ENCODE results near the gene GPR4.
A peak's percentile ranks its signal among the peaks of the same experiment; 100 is the strongest.
"Not testable (repeated sequence)": the region's sequence is repeated elsewhere in the genome, so short reads cannot be mapped to it uniquely, and the experiment has no call there.

Gene GPR4

GRCh38 chr19:45601524-45602374, at the start of gene GPR4:
Gene GPR4, minus strand, starts transcription at chr19:45602212. Its CDS starts 10,346 bp downstream, at chr19:45591866.
- DNase-seq = no peak

GRCh38 chr19:45650722-45651121, 48.7 kb upstream of the GPR4 start:
- no peak for DNase-seq

GRCh38 chr19:45646345-45646698, 44.3 kb upstream of the GPR4 start:
- DNase-seq = no peak

GRCh38 chr19:45645631-45646344, 43.8 kb upstream of the GPR4 start:
- peak; percentile 87 for DNase-seq

- DNase-seq = no peak
Measured at GRCh38 chr19:45645068-45645630, 43.1 kb upstream of the GPR4 start.

GRCh38 chr19:45643927-45644771, 42.1 kb upstream of the GPR4 start:
- no peak for DNase-seq

GRCh38 chr19:45643024-45643926, 41.3 kb upstream of the GPR4 start:
- peak; percentile 99 for DNase-seq

- peak; percentile 95 for DNase-seq
Measured at GRCh38 chr19:45641274-45642105, 39.5 kb upstream of the GPR4 start.

GRCh38 chr19:45640849-45641273, 38.8 kb upstream of the GPR4 start:
- peak; percentile 87 for DNase-seq

GRCh38 chr19:45638930-45639729, 37.1 kb upstream of the GPR4 start, which contains the start of gene EML2:
Gene EML2, minus strand, starts transcription at chr19:45639397. Its CDS starts 21 bp downstream, at chr19:45639376.
- DNase-seq = peak; percentile 72

GRCh38 chr19:45637890-45638667, 36.1 kb upstream of the GPR4 start:
- DNase-seq = no peak

GRCh38 chr19:45636902-45637301, 34.9 kb upstream of the GPR4 start:
- no peak for DNase-seq

- DNase-seq = no peak
Measured at GRCh38 chr19:45636275-45636674, 34.3 kb upstream of the GPR4 start.

GRCh38 chr19:45632468-45633196, 30.6 kb upstream of the GPR4 start:
- peak; percentile 81 for DNase-seq

GRCh38 chr19:45630463-45630862, 28.5 kb upstream of the GPR4 start:
- DNase-seq = no peak

- no peak for DNase-seq
Measured at GRCh38 chr19:45629704-45630103, 27.7 kb upstream of the GPR4 start.

GRCh38 chr19:45628219-45628618, 26.2 kb upstream of the GPR4 start:
- not testable (repeated sequence) for DNase-seq

- no peak for DNase-seq
Measured at GRCh38 chr19:45623984-45624383, 22.0 kb upstream of the GPR4 start.

Measured in stimulated activated CD8-positive, alpha-beta memory T cell treated with anti-CD3 and anti-CD28 coated beads, Interleukin-4, amount 100 ng/mL, for 48 hours (primary cell).